ENCODE results near the gene RYR2.
"Not testable (repeated sequence)": the region's sequence is repeated elsewhere in the genome, so short reads cannot be mapped to it uniquely, and the experiment has no call there.

RYR2 gene

DNA sequence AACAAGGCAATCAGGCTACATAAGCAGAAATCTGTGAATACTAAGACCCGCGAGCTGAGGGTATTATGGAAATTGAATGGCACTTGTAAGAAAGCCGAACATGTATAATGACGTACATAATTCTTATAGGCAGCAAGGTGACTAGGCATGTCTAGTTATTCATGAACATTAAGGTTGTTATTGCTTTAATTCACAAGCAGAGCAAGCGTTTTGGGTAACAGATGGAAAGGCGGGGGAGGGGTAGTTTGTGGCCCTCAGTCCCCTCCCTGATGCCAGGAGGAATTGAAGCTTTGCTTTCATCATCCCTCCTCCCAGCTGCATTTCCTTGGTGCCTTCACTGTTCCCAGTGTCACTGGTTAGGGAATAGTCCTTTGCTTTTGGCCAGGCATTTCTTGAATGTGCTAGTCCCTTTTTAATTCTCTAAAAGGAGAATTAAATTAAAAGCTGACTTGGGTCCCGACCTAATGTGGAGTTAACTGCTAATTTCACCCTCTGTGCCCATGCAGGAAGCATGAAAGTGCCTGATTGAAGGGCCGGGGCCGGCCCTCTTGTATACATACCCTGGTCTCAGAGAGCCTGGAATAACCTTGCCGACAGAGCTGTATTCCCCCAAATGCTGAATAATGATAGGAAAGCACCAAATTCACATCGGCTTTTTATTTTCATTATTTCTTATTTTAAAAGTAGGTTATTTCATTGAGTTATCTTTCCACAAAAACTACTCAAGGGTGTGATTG, 42.5 kb downstream of the RYR2 start:
- DNase-seq (ENCODE audit: low read depth in 2 of 2), result no peak

DNA sequence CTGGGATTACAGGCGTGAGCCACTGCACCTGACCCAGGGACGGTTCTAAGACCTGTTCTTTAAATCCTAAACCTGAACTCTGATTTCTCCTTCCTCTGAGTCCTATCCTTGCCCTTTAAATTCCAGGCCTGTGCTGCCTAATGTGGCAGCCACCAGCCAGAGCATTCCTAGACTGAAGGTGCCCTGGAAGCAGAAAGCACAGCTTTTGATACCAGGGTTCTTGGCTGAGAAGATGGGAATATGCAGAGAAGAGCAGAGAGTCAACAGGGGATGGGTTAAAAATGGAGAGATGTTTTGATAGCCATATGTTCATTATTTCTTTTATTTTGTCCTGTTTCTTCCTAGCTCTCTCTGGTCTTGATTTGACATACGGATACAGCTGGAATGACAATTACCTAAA, 49.7 kb downstream of the RYR2 start:
- DNase-seq (ENCODE audit: low read depth in 2 of 2), result no peak

DNA sequence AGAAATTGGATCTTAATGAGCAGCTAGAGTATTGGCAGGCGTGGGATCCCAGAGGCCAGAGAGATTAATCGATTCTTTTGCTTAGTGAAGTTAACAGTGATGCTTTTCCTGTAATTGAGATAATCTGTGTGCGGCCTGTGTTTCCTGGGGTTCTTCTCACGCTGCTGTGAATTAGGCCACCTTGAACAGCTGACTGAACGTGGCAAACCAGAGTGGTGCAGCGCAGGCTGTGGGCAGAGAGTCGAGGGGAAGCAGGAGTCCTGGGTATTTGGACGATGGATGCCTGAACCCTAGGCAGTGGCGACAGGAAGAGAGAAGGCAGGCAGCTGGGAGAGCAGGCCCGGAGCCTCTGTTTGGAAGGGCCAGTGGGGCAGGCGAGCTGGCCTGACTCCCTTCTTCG, 51.7 kb downstream of the RYR2 start:
- no peak for DNase-seq (ENCODE audit: low read depth in 2 of 2)

DNA sequence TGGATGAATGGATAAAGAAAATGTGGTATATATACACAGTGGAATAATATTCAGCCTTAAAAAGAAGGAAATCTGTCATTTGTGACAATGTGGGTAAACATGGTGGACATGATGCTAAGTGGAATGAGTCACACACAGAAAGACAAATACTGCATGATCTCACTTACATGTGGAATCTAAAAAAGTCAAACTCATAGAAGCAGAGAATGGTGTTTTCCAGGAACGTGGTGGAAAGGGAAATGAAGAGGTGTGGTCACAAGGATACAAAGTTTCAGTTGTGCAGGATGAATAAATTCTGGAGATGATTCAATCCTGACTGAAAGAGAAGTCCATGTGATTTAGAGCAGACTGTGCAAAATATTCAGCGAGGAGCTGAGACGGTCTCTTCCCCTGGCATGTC, 56.6 kb downstream of the RYR2 start:
- DNase-seq (ENCODE audit: low read depth in 2 of 2), result no peak

DNA sequence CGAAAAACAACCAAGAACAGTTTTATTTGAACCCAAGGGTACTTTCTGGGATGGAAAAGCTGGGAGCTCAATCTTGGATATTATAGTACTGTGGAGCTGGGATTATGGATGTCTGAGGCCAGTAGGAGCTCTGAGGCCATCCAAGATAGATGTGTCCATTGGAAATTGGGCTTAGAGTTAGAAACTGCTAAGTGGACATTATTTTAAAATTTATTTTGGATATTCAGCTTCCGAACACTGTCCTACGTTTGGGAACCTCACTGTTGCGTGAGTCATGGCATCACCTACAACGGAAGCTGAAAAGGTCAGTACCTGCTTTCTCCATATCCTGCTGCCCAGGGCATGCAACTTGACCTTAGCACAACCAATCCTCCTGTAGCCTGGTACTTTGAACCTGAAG, 61.0 kb downstream of the RYR2 start:
- DNase-seq (ENCODE audit: low read depth in 2 of 2), result no peak

DNA sequence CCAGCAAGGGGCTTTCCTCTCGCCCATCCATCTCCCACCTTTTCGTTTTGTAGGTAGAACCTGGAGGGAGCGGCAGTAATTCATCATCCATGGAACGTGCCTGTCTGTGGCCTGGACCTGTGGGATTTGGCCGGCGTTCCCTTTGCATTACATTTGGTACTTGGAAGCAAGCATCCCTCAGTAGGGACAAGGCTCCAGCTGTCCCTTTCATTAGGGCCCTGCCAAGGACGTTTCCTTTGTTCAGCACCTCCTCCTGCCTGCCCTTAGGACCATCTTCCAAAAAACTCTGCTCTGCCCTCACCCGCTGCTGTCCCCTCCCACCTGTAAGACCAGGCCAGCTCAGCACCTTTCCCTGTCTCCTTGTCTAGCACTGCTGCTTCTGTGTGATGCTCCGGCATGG, 62.1 kb downstream of the RYR2 start:
- DNase-seq (ENCODE audit: low read depth in 2 of 2), result no peak

DNA sequence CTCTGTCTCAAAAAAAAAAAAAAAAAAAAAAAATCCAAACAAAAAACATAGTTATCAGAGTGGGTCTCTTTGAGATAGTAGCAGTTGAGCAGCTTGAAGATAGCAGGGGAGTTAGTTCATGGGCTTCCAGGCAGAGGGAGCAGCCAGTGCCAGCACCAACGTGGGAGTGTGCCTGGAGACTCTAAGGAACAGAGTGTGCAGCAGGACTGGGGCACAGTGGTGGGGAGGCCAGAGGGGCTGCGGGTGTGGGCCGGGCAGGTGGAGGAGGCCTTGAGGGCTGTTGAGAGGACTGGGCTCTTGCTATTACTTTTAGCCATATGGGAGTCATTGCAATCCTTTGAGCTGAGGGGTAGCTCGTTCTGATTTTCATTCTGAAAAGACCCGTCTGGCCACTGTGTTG, 63.8 kb downstream of the RYR2 start:
- no peak for DNase-seq (ENCODE audit: low read depth in 2 of 2)

DNA sequence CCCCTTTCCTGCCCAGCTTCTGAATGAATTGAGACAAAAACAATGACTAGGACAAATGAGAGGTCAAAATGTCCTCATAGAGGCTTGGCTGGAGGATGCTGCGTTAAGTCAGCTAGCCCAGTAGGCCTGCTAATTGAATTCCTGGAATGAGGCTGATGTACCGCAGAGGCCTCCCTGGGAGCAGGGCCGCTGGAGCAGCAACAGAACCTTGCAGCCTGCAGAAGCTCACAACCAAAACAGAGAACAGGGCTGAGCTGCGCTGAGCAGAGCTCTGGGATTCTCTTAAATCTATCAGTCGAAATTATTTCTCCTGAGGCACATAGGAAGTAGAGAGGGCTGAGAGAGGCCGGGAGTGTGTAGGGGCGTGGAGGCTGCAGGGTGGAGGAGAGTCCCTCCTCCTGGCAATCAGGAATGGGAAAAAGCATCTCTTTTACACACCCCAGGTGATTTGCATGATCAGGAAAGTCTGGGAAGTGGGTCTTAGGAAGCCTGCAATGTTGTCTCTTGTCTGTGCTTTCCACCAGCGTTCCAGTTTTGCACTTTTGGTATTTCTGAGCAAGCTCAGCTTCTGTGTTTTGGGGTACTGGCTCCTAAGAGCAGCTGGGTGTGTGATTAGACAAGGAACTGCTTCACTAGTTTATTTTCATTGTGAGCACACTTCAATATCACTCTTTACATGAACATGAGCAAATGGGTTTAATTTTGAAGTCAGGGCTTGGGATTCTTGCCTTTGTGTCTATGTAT, 66.5 kb downstream of the RYR2 start:
- no peak for DNase-seq (ENCODE audit: low read depth in 2 of 2)

DNA sequence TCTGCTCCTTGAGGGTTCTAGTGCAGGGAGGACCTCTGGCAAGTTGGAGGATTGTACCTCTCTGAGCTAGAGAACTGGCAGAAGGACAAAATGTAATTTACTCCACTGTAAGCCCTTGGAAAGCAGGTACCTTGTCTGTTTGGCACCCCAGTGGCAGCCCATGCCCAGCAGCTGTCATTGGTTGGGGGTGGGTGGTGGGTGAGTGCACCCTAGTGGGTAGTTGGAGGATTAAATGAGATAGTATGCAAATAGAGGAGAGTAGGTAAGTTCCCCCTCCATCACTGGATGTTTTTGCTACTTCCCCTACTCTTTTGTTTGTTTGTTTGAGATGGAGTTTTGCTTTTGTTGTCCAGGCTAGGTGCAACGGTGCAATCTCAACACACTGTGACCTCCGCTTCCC, 69.8 kb downstream of the RYR2 start:
- no peak for DNase-seq (ENCODE audit: low read depth in 2 of 2)

DNA sequence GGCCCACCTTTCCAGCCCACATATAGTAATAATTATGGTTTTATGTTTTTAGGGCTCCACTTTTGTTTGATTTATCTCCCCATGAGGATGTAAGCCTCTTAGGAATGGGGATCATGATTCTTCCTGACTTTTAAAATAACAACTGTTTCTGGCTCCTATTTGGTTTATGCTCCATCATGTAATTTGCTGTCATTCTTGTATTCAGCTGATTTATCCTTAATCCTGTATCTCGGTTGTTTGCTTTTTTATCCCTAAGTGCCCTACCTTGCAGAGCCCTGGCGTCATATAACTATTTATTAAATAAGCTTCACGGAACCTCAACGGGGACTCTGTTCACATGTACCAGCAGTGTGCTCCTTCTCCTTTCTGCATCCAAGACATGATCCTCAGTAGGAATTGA, 70.7 kb downstream of the RYR2 start:
- no peak for DNase-seq (ENCODE audit: low read depth in 2 of 2)

DNA sequence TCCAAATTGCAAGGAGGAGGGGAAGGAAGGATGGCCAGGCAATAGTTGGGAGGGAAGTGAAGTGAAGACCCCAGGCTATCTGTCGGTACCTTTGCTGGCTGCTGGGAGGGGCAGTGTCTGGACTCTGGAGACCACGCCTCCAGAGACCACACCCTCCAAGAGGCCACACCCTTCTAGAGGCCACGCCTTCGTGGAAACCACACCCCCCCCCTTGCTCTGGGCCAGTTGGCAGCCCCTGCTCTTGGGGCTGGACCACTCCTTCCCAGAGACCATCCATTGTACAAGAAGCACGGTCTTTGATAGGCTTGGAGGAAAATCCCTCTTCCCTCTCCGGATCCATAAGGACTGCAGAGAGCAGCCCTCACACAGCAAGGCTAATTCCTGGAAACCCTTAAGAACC, 73.1 kb downstream of the RYR2 start:
- no peak for DNase-seq (ENCODE audit: low read depth in 2 of 2)

DNA sequence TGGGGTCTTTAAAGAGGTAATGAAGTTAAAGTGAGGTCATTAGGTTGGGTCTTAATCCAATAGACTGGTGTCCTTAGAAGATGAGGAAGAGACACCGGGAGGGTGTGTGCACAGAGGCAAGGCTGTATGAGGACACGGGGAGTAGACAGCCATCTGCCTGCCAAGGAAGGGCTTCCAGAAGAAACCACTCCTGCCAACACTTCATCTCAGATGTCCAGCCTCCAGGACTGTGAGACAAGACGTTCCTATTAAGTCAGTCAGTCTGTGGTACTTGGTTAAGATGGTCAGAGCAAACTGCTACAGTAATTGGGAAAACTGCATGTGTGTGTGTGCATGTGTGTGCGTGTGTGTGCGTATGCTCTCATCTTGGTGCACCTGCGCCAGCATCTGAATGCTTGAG, 77.1 kb downstream of the RYR2 start:
- DNase-seq (ENCODE audit: low read depth in 2 of 2), result no peak

DNA sequence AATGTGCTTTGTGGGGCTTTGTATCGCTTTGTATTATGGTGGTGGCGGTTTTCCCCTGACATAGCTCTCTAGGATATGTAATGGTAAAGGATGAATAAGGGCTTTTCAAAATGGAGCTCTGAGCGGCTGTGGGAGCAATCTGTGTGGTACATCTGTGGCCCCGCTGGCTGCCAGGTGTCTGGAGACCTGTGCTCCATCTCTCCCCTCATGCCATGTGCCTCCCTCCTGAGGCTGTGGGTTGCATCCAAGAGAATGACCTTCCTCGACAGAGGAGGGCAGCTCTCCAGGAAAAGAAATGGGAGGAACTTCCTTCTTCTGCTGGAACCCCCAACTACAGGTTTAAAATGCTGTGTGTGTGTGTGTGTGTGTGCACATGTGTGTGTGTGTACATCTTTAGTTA, 78.7 kb downstream of the RYR2 start:
- DNase-seq (ENCODE audit: low read depth in 2 of 2), result no peak

DNA sequence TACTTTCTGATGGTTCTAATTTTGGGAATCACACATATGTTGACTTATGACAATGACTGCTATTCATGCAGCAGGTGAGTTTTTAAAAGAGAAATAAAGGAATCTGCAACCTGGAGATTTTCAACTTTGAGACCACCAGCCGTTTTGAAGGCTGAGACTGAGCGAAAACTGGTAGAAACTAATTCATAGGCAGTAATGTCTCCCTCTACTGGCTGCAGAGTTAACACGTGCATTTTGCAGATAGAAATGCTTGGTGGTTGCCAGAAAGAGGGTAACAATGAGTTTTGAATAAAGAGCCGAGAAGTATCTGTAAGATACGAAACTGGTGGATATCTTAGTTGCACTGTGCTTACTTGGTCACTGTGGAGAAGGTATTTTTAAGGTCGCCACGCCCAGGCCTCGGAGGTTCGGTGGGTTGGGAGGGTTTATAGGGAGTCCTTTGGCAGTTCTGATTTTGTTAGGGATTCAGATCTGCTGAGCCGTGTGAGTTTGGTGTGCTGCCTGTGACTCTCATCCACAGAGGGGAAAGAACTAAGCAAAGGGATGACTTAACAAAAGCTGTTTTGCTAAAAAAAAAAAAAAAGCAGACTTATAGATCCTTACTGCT, 83.0 kb downstream of the RYR2 start:
- no peak for DNase-seq (ENCODE audit: low read depth in 2 of 2)

DNA sequence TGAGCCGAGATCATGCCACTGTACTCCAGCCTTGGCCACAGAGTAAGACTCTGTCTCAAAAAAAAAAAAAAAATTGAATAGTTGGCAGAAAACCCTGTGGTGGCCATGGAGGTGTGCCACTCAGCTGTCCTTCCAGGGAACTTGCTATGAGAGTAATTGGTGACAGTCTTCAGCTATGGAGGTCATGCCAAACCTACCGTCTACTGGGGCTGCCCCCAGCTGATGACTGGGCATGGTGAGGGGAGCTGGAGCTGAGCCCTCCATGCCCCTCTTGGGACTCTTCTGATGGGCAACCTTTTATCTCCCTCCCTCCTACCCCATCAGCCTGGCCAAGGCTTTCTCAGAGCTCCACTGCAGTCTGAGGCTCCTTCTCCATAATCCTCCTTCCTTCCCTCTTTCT, 84.2 kb downstream of the RYR2 start:
- DNase-seq (ENCODE audit: low read depth in 2 of 2), result no peak

DNA sequence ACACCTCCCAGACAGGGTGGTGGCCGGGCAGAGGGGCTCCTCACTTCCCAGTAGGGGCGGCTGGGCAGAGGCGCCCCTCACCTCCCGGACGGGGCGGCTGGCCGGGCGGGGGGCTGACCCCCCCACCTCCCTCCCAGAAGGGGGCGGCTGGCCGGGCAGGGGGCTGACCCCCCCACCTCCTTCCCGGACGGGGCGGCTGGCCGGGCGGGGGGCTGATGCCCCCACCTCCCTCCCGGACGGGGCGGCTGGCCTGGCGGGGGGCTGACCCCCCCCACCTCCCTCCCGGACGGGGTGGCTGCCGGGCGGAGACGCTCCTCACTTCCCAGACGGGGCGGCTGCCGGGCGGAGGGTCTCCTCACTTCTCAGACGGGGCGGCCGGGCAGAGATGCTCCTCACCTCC, 85.3 kb downstream of the RYR2 start:
- not testable (repeated sequence) for DNase-seq (ENCODE audit: low read depth in 2 of 2)

DNA sequence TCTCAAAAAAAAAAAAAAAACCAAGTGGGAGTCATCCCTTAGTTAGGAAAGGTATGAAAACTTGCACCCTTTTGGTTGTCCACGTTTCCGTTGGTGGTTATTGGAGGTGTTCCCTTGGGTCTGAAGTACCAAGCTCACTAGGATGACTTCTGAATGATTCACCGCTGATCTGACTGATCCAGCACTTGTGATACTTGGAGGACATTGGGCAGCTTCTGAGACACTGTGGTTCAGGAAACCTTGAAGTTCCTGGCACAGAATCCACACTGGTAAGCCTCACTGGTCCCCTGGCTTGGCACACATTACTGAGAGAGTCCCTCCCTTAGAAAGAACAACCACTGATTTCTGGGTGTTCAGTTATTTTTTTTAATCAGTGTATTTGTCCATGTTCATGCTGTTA, 91.9 kb downstream of the RYR2 start:
- no peak for DNase-seq (ENCODE audit: low read depth in 2 of 2)

DNA sequence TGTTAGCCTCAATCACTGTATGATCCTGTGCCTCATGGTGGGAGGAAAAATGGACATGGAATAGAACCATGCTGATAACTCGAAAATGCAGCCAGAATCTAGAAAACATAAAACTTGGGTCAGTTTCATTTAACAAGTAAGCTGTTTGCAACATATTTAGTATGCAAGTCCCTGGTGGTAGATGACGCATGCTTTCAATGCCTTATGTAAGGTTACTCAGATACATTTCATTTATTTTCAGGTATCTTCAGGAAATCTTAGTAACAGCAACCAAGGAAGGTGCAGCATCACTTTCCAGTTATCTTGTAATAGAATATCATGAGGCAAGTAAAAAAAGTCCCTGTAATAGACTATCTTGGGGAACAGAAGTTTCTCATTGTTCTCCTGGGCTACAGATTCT, 92.9 kb downstream of the RYR2 start:
- no peak for DNase-seq (ENCODE audit: low read depth in 2 of 2)

DNA sequence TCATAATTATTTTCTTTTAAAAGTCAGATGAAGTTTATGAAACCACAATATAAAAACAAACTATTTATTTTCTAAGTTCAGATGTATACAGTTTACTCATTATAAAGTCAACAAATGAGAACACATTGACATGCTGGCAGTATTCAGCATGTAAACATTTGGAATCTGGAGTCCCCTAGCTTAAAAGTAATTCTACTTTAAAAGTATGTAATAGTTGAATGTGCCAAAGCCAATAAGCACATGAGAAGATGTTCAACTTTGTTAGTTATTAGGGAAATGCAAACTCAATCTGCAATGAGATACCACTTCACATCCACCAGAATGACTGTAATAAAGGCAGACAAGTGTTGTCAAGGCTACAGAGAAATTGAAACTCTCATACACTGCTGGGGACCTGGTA, 96.6 kb downstream of the RYR2 start:
- DNase-seq (ENCODE audit: low read depth in 2 of 2), result no peak

DNA sequence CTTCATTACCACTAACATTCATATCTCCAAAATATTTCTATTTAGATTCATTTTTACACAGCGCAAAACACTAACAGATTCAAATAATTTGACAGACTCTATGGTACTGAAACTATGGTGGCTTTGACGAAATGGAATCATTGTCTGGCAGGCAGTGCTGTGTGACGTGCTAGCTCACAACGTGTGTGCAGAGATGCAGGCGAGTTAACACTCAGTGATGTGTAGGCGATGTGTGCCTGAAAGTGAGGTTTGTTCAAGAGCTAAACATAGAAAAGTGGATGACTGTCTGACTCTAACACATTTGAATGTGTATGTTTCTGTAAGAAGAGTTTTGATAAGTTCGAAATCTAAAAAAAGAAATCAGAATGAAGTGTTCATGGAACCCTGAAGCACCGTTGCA, 97.7 kb downstream of the RYR2 start:
- no peak for DNase-seq (ENCODE audit: low read depth in 2 of 2)

DNA sequence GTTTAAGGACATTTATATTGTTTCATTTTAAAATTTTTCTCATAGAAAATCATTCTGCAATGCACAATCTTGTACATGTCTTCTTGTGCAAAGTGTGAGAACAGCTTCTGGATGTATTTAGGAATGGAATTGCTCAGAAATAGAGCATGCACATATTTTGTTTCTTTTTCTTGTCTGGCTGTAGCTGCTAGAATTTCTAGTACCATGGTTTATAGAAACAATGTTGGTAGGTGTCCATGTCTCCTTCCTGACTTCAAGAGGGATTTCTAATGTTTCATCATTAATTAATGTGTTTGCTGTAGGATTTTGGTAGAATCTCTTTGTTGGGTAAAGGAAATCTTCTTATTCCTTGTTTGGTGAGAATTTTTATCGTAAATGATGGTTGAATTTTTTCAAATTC, 99.0 kb downstream of the RYR2 start:
- no peak for DNase-seq (ENCODE audit: low read depth in 2 of 2)

DNA sequence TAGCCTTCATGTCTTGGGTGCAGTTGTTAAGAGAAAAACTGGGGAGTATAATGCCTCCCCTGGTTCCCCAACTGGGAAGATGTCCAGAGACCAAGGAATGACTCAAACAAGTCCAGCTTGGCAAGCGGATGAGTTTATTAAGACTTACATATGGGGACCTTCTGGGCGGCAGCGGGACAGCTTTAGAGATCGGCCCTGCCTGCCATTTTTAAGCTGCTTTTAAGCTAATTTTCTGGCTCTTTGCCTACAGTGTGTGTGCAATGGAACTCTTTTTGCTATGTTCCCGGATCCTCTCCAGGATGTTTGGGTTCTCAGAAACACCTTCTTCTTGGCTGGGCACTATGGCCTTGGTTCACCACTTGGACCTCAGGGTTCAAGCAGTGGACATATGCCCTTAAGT, 99.5 kb downstream of the RYR2 start:
- DNase-seq (ENCODE audit: low read depth in 2 of 2), result no peak

DNA sequence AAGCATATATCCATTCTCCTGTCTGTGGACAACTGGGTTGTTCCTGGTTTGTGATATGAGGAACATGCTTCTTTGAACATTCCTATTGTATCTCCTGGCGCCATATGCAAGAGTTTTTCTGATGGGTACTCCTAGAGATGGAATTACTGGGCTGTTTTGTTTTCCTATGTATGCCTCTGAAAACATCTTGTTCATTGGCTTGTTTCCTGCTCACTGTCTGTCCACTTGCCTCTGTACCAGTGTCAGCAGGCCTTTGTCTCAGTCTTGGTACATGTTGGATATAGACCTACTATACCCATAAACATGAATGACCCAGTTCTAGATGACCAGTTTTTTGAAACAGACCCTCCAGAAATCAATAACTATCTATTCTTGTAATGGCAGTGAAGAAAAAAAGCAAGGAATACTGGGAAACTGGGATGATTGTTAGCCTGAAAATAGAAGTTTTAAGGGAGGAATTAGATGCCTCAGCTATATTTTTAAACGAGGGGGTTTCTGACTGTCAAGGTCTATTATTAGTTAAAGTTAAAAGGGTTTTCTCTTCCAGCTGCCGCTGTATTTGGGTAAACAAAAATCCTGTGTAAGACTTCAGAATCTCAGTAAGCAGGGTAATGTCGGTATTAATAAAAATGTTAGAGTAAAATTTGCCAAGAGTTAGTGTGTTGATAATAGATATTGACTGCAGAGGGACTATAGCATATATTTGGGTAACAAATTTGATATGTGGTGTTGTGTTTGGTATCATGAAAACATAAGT, 103.6 kb downstream of the RYR2 start:
- no peak for DNase-seq (ENCODE audit: low read depth in 2 of 2)
